ENCODE data around the gene SLC22A16. TPM values are rescaled to one million over a fixed set of nuclear protein-coding genes. Genes with fewer than 3 reads are reported as not detected.

The SLC22A16 gene
- total RNA-seq, 1 experiment from 2014 or later = not detected

DNA sequence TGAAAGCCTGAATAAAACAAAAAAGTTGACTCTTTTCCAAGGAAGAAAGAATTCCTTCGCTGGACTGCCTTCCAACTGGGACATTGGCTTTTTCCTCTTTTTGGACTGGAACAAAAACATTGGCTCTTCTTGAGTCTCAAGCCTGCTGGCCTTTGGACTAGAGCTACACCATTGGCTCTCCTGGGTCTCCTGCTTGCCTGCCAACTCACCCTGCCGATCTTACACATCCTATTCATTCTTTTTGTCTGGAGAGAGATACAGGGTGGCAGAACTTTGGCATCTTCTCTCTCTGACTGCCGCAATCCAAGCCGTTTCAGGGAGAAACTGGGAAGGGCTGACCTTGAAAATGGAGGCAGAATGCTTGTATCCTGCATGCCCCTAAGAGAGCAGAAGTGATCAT, 81.2 kb downstream of the SLC22A16 start:
- Mint-ChIP-seq H3K4me1 (no peaks in the 10 kb centered on the region), H3K36me3 (no peaks in the 10 kb centered on the region), H3K27me3 (ENCODE audit: low read depth) (no peaks in the 10 kb centered on the region), H3K9me3 (no peaks in the 10 kb centered on the region), H3K27ac (no peak overlapping the region), H3K4me3 (no peak overlapping the region)
- ChIA-PET CTCF (no interaction called here), POLR2A (no interaction called here)
- TF ChIP-seq SOX15 (CRISPR knock-in tag; IDR thresholded peaks at IDR 0.05) = no peak
- no peak for TF ChIP-seq ZNF121 (CRISPR knock-in tag; IDR thresholded peaks at IDR 0.05)
- DNase-seq (ENCODE audit: low spot score) (no peak), ATAC-seq (no peak)

DNA sequence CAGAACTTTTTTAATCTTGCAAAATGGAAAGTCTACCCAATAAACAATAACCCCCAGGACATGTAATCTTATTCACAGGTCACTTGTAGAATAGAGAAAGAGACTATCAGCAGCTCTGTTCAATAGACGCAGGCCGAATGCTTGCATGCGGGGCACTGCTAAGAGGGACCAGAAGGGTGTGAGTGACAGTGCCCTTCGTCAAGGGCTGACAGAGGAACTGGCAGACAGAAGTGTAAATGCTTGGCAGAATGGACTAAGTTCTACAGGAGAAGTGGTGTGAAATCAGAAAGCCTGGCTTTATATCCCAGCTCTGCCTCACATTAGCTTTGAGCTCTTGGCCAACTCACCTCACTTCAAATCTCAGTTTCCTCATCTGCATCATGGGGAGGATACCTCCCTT, 82.0 kb downstream of the SLC22A16 start:
- Mint-ChIP-seq H3K4me1 (no peaks in the 10 kb centered on the region), H3K9me3 (no peaks in the 10 kb centered on the region), H3K27me3 (ENCODE audit: low read depth) (no peaks in the 10 kb centered on the region), H3K36me3 (no peaks in the 10 kb centered on the region), H3K27ac (no peak overlapping the region), H3K4me3 (no peak overlapping the region)
- ATAC-seq (no peak), DNase-seq (ENCODE audit: low spot score) (no peak)
- POLR2A ChIA-PET = no interaction called here
- CTCF ChIA-PET = interaction anchor here (2.0 kb wide), 1 partner anchor 355 kb away, joined by 16 read pairs; no protein-coding TSS in a partner anchor
- TF ChIP-seq SMAD3 (CRISPR knock-in tag; IDR thresholded peaks at IDR 0.05; ENCODE audit: borderline replicate concordance) (no peak), ZNF263 (CRISPR knock-in tag; IDR thresholded peaks at IDR 0.05; ENCODE audit: low read depth) (no peak), HMGA2 (CRISPR knock-in tag; IDR thresholded peaks at IDR 0.05) (no peak), OVOL2 (CRISPR knock-in tag; IDR thresholded peaks at IDR 0.05; ENCODE audit: borderline replicate concordance) (no peak), NFE2L1 (CRISPR knock-in tag; IDR thresholded peaks at IDR 0.05) (no peak)
- TF ChIP-seq, protein P1, sequence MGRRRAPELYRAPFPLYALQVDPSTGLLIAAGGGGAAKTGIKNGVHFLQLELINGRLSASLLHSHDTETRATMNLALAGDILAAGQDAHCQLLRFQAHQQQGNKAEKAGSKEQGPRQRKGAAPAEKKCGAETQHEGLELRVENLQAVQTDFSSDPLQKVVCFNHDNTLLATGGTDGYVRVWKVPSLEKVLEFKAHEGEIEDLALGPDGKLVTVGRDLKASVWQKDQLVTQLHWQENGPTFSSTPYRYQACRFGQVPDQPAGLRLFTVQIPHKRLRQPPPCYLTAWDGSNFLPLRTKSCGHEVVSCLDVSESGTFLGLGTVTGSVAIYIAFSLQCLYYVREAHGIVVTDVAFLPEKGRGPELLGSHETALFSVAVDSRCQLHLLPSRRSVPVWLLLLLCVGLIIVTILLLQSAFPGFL (CRISPR knock-in tag; IDR thresholded peaks at IDR 0.05; ENCODE audit: borderline replicate concordance) = no peak
- TF ChIP-seq, protein P2, sequence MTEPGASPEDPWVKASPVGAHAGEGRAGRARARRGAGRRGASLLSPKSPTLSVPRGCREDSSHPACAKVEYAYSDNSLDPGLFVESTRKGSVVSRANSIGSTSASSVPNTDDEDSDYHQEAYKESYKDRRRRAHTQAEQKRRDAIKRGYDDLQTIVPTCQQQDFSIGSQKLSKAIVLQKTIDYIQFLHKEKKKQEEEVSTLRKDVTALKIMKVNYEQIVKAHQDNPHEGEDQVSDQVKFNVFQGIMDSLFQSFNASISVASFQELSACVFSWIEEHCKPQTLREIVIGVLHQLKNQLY (CRISPR knock-in tag; IDR thresholded peaks at IDR 0.05) = no peak
- TF ChIP-seq, protein P3, sequence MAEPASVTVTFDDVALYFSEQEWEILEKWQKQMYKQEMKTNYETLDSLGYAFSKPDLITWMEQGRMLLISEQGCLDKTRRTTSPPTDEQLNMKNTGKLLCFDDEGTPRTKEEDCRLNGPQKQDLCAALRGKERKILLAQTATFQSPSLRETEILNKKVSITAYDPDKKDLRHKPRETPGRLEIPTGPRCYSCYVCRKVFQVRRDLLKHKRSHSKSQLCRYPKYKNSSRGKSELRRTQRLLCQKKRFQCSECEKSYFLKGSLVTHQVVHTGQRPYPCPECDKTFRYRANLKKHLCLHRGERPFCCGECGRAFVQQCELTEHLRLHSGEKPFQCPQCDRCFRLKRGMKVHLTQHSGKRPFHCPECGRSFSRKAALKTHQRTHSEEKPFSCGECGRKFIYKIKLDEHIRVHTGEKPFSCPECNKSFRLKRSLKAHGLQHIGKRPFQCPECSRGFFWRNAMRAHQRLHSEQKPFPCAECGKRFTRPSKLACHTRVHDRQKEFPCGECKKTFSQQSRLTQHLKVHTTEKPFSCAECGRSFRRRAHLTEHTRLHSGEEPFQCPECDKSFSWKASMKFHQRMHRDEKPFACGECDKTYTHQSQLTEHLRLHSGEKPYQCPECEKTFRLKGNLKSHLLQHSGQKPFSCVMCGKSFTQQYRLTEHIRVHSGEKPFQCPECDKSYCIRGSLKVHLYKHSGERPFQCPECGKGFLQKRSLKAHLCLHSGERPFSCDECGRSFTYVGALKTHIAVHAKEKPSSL (CRISPR knock-in tag; conservative IDR thresholded peaks at IDR 0.05) = no peak
- TF ChIP-seq, protein P4, sequence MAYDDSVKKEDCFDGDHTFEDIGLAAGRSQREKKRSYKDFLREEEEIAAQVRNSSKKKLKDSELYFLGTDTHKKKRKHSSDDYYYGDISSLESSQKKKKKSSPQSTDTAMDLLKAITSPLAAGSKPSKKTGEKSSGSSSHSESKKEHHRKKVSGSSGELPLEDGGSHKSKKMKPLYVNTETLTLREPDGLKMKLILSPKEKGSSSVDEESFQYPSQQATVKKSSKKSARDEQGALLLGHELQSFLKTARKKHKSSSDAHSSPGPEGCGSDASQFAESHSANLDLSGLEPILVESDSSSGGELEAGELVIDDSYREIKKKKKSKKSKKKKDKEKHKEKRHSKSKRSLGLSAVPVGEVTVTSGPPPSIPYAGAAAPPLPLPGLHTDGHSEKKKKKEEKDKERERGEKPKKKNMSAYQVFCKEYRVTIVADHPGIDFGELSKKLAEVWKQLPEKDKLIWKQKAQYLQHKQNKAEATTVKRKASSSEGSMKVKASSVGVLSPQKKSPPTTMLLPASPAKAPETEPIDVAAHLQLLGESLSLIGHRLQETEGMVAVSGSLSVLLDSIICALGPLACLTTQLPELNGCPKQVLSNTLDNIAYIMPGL (CRISPR knock-in tag; IDR thresholded peaks at IDR 0.05) = no peak
- TF ChIP-seq, protein P5, sequence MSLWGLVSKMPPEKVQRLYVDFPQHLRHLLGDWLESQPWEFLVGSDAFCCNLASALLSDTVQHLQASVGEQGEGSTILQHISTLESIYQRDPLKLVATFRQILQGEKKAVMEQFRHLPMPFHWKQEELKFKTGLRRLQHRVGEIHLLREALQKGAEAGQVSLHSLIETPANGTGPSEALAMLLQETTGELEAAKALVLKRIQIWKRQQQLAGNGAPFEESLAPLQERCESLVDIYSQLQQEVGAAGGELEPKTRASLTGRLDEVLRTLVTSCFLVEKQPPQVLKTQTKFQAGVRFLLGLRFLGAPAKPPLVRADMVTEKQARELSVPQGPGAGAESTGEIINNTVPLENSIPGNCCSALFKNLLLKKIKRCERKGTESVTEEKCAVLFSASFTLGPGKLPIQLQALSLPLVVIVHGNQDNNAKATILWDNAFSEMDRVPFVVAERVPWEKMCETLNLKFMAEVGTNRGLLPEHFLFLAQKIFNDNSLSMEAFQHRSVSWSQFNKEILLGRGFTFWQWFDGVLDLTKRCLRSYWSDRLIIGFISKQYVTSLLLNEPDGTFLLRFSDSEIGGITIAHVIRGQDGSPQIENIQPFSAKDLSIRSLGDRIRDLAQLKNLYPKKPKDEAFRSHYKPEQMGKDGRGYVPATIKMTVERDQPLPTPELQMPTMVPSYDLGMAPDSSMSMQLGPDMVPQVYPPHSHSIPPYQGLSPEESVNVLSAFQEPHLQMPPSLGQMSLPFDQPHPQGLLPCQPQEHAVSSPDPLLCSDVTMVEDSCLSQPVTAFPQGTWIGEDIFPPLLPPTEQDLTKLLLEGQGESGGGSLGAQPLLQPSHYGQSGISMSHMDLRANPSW (CRISPR knock-in tag; conservative IDR thresholded peaks at IDR 0.05; ENCODE audit: low read depth) = no peak
- TF ChIP-seq, protein P6, sequence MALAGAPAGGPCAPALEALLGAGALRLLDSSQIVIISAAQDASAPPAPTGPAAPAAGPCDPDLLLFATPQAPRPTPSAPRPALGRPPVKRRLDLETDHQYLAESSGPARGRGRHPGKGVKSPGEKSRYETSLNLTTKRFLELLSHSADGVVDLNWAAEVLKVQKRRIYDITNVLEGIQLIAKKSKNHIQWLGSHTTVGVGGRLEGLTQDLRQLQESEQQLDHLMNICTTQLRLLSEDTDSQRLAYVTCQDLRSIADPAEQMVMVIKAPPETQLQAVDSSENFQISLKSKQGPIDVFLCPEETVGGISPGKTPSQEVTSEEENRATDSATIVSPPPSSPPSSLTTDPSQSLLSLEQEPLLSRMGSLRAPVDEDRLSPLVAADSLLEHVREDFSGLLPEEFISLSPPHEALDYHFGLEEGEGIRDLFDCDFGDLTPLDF (CRISPR knock-in tag; IDR thresholded peaks at IDR 0.05) = no peak
